Measurements from ENCODE around the gene MACROH2A2. TPM values are rescaled to one million over a fixed set of nuclear protein-coding genes. Genes with fewer than 3 reads are reported as not detected.

MACROH2A2 gene
- total RNA-seq, 1 experiment from 2014 or later: 3.0 TPM

DNA sequence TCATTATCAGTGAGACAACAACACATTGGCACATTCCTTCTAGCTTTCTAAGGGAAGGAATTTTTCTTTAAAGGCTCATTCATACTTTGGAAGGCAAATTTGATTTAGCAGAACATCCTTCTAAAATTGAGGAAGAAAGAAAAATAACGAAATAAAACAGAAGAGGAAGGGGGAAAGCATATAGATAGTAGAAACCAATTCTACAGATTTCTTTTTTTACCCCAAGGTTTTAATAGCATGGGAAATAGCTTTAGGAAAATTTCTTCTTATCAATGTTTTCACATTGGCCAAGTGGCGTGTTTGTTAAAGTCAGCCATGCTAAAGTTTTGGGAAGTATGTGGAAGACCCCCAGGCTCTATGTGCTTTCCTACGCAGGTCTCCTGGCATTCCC, 35.7 kb downstream of the MACROH2A2 start:
- Histone ChIP-seq H3K4me3 (ENCODE audit: low read depth in 2 of 2, low read length in 2 of 2) (no peak overlapping the region), H3K27me3 (ENCODE audit: control insufficient read depth, insufficient read depth, low read length) (peaks cover under 1% of the 10 kb centered on the region; the same call in 1 of the 2 replicates), H3K9me3 (ENCODE audit: control insufficient read depth, insufficient read depth, low read depth, low read length) (no peaks in the 10 kb centered on the region), H3K4me1 (ENCODE audit: control insufficient read depth, insufficient read depth, low read length) (no peaks in the 10 kb centered on the region), H3K27ac (ENCODE audit: low read length) (no peak overlapping the region), H3K36me3 (ENCODE audit: control insufficient read depth, insufficient read depth, low read length) (no peaks in the 10 kb centered on the region)
- intact Hi-C loops (cut with micrococcal nuclease; ENCODE audit: unreplicated experiment): no loop called here
- ATAC-seq (no peak), DNase-seq (ENCODE audit: low read depth, low spot score) (no peak)
- no TSS peak for BruUV-seq (replicated peaks)
- ChIA-PET CTCF (no interaction called here), POLR2A (no interaction called here)
- in situ Hi-C loops (cut with HindIII; ENCODE audit: low pct_unique_long_range_greater_than_20kb, low sequenced_read_pairs): no loop called here
- TF ChIP-seq POLR2AphosphoS5 (IDR thresholded peaks at IDR 0.05; ENCODE audit: low read depth, low read length): no peak
- TF ChIP-seq, protein P1, sequence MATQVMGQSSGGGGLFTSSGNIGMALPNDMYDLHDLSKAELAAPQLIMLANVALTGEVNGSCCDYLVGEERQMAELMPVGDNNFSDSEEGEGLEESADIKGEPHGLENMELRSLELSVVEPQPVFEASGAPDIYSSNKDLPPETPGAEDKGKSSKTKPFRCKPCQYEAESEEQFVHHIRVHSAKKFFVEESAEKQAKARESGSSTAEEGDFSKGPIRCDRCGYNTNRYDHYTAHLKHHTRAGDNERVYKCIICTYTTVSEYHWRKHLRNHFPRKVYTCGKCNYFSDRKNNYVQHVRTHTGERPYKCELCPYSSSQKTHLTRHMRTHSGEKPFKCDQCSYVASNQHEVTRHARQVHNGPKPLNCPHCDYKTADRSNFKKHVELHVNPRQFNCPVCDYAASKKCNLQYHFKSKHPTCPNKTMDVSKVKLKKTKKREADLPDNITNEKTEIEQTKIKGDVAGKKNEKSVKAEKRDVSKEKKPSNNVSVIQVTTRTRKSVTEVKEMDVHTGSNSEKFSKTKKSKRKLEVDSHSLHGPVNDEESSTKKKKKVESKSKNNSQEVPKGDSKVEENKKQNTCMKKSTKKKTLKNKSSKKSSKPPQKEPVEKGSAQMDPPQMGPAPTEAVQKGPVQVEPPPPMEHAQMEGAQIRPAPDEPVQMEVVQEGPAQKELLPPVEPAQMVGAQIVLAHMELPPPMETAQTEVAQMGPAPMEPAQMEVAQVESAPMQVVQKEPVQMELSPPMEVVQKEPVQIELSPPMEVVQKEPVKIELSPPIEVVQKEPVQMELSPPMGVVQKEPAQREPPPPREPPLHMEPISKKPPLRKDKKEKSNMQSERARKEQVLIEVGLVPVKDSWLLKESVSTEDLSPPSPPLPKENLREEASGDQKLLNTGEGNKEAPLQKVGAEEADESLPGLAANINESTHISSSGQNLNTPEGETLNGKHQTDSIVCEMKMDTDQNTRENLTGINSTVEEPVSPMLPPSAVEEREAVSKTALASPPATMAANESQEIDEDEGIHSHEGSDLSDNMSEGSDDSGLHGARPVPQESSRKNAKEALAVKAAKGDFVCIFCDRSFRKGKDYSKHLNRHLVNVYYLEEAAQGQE (IDR thresholded peaks at IDR 0.05; ENCODE audit: insufficient read depth in 1 of 2, low read depth in 2 of 2, low read length in 1 of 2): no peak
- TF ChIP-seq SIN3A (IDR thresholded peaks at IDR 0.05; ENCODE audit: borderline replicate concordance, insufficient read depth, low read depth, low read length): no peak
- TF ChIP-seq, protein P2, sequence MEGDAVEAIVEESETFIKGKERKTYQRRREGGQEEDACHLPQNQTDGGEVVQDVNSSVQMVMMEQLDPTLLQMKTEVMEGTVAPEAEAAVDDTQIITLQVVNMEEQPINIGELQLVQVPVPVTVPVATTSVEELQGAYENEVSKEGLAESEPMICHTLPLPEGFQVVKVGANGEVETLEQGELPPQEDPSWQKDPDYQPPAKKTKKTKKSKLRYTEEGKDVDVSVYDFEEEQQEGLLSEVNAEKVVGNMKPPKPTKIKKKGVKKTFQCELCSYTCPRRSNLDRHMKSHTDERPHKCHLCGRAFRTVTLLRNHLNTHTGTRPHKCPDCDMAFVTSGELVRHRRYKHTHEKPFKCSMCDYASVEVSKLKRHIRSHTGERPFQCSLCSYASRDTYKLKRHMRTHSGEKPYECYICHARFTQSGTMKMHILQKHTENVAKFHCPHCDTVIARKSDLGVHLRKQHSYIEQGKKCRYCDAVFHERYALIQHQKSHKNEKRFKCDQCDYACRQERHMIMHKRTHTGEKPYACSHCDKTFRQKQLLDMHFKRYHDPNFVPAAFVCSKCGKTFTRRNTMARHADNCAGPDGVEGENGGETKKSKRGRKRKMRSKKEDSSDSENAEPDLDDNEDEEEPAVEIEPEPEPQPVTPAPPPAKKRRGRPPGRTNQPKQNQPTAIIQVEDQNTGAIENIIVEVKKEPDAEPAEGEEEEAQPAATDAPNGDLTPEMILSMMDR (IDR thresholded peaks at IDR 0.05): no peak
- no peak for TF ChIP-seq TCF7L2 (IDR thresholded peaks at IDR 0.05; ENCODE audit: low read depth, low read length)

DNA sequence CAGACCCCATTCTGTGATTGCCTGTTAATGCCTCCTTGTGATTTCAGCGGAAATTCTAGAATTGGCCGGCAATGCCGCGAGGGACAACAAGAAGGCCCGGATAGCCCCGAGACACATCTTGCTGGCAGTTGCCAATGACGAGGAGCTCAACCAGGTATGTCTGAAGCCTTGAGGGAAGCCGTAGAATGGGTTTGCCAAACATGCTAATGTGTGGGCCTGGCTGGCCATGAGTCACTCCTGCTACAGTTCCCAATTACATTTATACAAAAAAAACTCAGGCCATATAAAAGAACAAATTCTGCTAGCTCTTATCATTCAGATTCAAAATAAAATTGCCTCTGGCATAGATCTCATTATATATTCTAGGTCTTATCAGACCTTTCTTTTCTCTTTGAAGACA, 37.4 kb downstream of the MACROH2A2 start:
- Histone ChIP-seq H3K4me3 (ENCODE audit: low read depth in 2 of 2, low read length in 2 of 2) (no peak overlapping the region), H3K36me3 (ENCODE audit: control insufficient read depth, insufficient read depth, low read length) (no peaks in the 10 kb centered on the region), H3K9me3 (ENCODE audit: control insufficient read depth, insufficient read depth, low read depth, low read length) (no peaks in the 10 kb centered on the region), H3K27me3 (ENCODE audit: control insufficient read depth, insufficient read depth, low read length) (peaks cover 3% of the 10 kb centered on the region; the same call in 1 of the 2 replicates), H3K4me1 (ENCODE audit: control insufficient read depth, insufficient read depth, low read length) (no peaks in the 10 kb centered on the region), H3K27ac (ENCODE audit: low read length) (no peak overlapping the region)
- in situ Hi-C loops (cut with HindIII; ENCODE audit: low pct_unique_long_range_greater_than_20kb, low sequenced_read_pairs) (no loop called here), intact Hi-C loops (cut with micrococcal nuclease; ENCODE audit: unreplicated experiment) (no loop called here)
- no peak for DNase-seq (ENCODE audit: low read depth, low spot score)
- CTCF ChIA-PET: no interaction called here
- TF ChIP-seq, protein P1 (IDR thresholded peaks at IDR 0.05; ENCODE audit: insufficient read depth in 1 of 2, low read depth in 2 of 2, low read length in 1 of 2): no peak
- TF ChIP-seq SIN3A (IDR thresholded peaks at IDR 0.05; ENCODE audit: borderline replicate concordance, insufficient read depth, low read depth, low read length) (no peak), TCF7L2 (IDR thresholded peaks at IDR 0.05; ENCODE audit: low read depth, low read length) (no peak), POLR2AphosphoS5 (IDR thresholded peaks at IDR 0.05; ENCODE audit: low read depth, low read length) (no peak)
- TF ChIP-seq, protein P2 (IDR thresholded peaks at IDR 0.05): no peak
- no peak for ATAC-seq
- no TSS peak for BruUV-seq (replicated peaks)
- POLR2A ChIA-PET: no interaction called here
